HK-2 (cell line): ENCODE results near the gene RPS25.
"Not testable (repeated sequence)": the region's sequence is repeated elsewhere in the genome, so short reads cannot be mapped to it uniquely, and the experiment has no call there.

Experiments used
- DNase-seq: peaks from one replicate; pipeline ENCODE4 v3.0.0-alpha.2; 2018; ENCODE audit not compliant: unreplicated experiment

RPS25 gene

GRCh38 chr11:119016216-119017009, 1.7 kb downstream of the RPS25 start:
- DNase-seq, result no peak

- no peak for DNase-seq
These were observed 3.0 kb downstream of the RPS25 start for GRCh38 chr11:119015054-119015611.

GRCh38 chr11:119014209-119014924, 3.8 kb downstream of the RPS25 start:
- no peak for DNase-seq

GRCh38 chr11:119012629-119013170, 5.4 kb downstream of the RPS25 start:
- no peak for DNase-seq

GRCh38 chr11:119011476-119012053, 6.6 kb downstream of the RPS25 start:
- no peak for DNase-seq

GRCh38 chr11:119006656-119007055, 11.5 kb downstream of the RPS25 start:
- no peak for DNase-seq

DNA sequence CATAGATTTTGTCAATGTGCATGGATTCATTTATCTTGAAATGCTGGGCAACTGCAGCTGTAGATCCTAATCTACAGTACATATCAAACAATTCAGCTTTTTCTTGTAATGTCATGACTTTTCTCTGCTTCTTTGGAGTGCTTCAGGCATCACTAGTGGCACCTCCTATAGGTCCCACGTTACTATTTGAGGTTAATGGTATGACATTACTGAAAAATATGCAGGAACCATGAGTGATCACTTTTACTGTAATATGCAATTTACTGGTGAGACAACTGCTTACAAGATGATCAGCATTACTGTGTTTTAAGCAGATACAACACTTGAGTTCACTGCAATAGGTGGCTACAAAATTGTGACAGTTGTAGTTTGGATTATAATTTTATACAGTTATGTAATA, 17.2 kb downstream of the RPS25 start:
- no peak for DNase-seq

DNA sequence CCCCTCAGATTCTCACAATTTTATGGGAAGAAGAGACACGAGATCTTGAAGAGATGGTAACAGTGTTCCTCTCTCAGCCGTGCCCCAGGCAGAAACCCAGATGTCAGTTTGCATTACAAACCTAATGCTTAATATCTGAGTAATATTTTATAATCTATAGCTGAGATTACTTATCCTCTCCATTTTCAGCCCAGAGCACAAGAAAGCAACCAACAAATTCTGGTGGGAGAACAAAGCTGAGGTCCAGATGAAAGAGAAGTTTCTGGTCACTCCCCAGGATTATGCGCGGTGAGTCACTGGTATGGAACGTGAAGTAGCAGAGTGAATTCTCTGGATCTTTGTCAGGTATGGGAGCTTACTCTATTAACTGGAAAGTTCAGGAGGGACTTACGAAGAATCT, 19.3 kb downstream of the RPS25 start:
- DNase-seq, result peak; percentile 50

GRCh38 chr11:118998388-118998717, 19.8 kb downstream of the RPS25 start:
- no peak for DNase-seq

- DNase-seq, result peak; percentile 82
These were observed 20.3 kb downstream of the RPS25 start, which contains the start of gene CENATAC for GRCh38 chr11:118997627-118998387. Gene CENATAC, plus strand, starts transcription at chr11:118998138. Its CDS starts 60 bp downstream, at chr11:118998198.

- DNase-seq, result no peak
These were observed 21.1 kb downstream of the RPS25 start for GRCh38 chr11:118996926-118997626.

- not testable (repeated sequence) for DNase-seq
These were observed 26.6 kb downstream of the RPS25 start for GRCh38 chr11:118991486-118992038.

GRCh38 chr11:118988280-118988679, 29.9 kb downstream of the RPS25 start:
- no peak for DNase-seq

DNA sequence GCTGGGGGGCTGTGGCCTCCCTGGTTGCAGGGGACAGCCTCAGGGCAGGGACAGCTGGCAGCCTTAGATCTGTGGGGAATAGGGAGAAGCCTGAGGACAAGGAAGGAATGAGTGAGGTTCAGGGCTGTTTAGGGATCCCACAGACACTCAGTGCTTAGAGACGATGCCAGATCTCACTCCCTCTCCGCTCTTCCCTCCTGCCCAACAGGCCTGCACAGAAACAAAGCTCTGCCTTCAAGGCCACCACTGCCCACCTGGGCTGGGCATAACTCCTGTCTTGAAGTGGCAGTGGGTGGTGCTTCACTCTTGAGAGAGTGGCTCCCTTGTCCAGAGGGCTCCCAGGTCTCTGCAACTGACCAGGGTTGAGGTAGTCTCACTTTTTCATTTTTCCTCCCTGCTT, 33.3 kb downstream of the RPS25 start:
- DNase-seq, result no peak

DNA sequence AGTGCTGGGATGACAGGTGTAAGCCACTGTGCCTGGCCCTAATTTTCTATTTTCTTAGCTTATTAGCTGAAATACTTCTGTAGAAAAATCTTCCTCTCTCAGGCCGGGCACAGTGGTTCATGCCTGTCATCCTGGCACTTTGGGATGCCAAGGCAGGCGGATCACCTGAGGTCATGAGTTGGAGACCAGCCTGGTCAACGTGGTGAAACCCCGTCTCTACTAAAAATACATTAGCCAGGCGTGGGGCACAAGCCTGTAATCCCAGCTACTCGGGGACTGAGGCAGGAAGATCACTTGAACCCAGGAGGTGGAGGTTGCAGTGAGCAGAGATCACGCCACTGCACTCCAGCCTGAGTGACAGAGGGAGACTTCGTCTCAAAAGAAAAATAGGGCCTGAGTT, 33.8 kb downstream of the RPS25 start:
- not testable (repeated sequence) for DNase-seq

- DNase-seq, result no peak
These were observed 37.8 kb downstream of the RPS25 start for GRCh38 chr11:118980191-118980881.

- no peak for DNase-seq
These were observed 38.7 kb downstream of the RPS25 start for GRCh38 chr11:118979434-118979833.

- DNase-seq, result no peak
These were observed 42.1 kb downstream of the RPS25 start for GRCh38 chr11:118975771-118976709.

DNA sequence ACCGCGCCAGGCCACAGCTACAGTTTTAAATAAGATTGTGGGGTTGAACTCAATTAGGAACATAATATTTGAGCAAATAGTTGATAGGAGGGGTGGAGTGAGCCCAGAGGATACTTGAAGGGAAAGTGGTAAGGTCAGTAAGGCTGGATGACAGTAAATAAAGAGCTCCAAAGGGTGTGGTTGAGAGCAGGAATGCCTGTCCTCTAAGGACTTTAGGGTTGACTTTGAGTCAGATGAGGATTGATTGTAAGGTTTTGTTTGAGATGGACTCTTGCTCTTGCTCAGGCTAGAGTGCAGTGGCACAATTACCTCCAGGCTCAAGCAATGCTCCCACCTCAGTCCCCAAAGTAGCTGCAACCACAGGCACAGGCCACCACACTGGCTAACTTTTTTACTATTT, 44.2 kb downstream of the RPS25 start:
- no peak for DNase-seq
